HepG2 (cell line): Measurements from ENCODE around the gene STOML1. TPM values are rescaled to one million over a fixed set of nuclear protein-coding genes. Genes with fewer than 3 reads are reported as not detected.

Source experiments
- ATAC-seq: fragments of 200-7000 bp; cut with Tn5 transposase; 3 replicates; pipeline ENCODE4 v1.9.1; 2020; ENCODE audit warnings: mild to moderate bottlenecking, moderate library complexity
- BruUV-seq: library from RNA; stranded (reverse); fragments of 400-500 nt; replicated peaks from 2 replicates; lab custom pipeline; 2021; lab: Mats Ljungman, UMichigan
- CTCF ChIA-PET: fragments of 300-600 bp; formaldehyde crosslinking; extraction: SDS; loops from one replicate; lab custom pipeline; 2021; ENCODE audit warnings: low total read pairs, inconsistent platforms, low intra/inter-chr PET ratio; lab: Yijun Ruan, JAX
- POLR2A ChIA-PET: fragments of 350-600 bp; sonication (Branson Sonifier 250); formaldehyde crosslinking; loops from one replicate; lab custom pipeline; 2020; ENCODE audit warnings: antibody characterized with exemption, inconsistent platforms; lab: Yijun Ruan, JAX
- DNase-seq: peaks from one replicate; pipeline ENCODE4 v3.0.0-alpha.2; 2015; ENCODE audit warnings: low spot score
- FAIRE-seq: peaks from 3 replicates; lab custom pipeline; 2011; peaks lifted over from hg19 to GRCh38; lab: Jason Lieb, UNC
- H2AFZ ChIP-seq: one replicate; pipeline ENCODE4 v1.6.1; 2011; ENCODE audit warnings: low read length, inconsistent platforms
- H3K27ac ChIP-seq: fragments of 300-600 bp; 3 replicates; pipeline ENCODE4 v1.8.0; 2011; ENCODE audit warnings: mixed run types, mild to moderate bottlenecking, mixed read lengths, low read length, inconsistent platforms; ENCODE audit not compliant: insufficient read depth; ENCODE audit errors: extremely low read length
- H3K27me3 ChIP-seq, 2 experiments: fragments of 200-600 bp in 1 of 2; 2 replicates in 1 of 2; 3 replicates in 1 of 2; pipeline versions ENCODE4 v1.6.0 to v1.8.0; 2011; ENCODE audit warnings: low read length in 2 of 2, mild to moderate bottlenecking in 2 of 2, moderate library complexity in 2 of 2, inconsistent platforms in 1 of 2; ENCODE audit not compliant: insufficient read depth in 2 of 2, control insufficient read depth in 1 of 2
- H3K36me3 ChIP-seq, 2 experiments: fragments of 200-600 bp in 1 of 2; replicated peaks in 1 of 2; 2 replicates in 1 of 2; 3 replicates in 1 of 2; pipeline versions ENCODE4 v1.5.1 to v1.8.0; 2011; ENCODE audit warnings: low read length in 2 of 2, inconsistent platforms in 1 of 2; ENCODE audit not compliant: insufficient read depth in 2 of 2, control insufficient read depth in 1 of 2
- H3K4me1 ChIP-seq: 2 replicates; pipeline ENCODE4 v1.5.1; 2012; ENCODE audit warnings: low read length, inconsistent platforms; ENCODE audit not compliant: insufficient read depth
- H3K4me2 ChIP-seq: 2 replicates; pipeline ENCODE4 v1.6.0; 2011; ENCODE audit warnings: low read depth, low read length, inconsistent platforms
- H3K4me3 ChIP-seq, 3 experiments: fragments of 200-600 bp in 1 of 3; sonication (generic), shearing (Covaris generic) in 1 of 3; replicated peaks in 1 of 3; 2 replicates each; pipeline ENCODE4 v1.5.1; 2011 to 2016; ENCODE audit warnings: low read length in 3 of 3, inconsistent platforms in 2 of 3, low read depth in 2 of 3, mild to moderate bottlenecking in 2 of 3, control low read depth in 1 of 3, mixed read lengths in 1 of 3; ENCODE audit not compliant: insufficient read depth in 1 of 3
- H3K79me2 ChIP-seq: one replicate; pipeline ENCODE4 v1.6.1; 2011; ENCODE audit warnings: low read length, inconsistent platforms; ENCODE audit not compliant: insufficient read depth
- H3K9ac ChIP-seq: 2 replicates; pipeline ENCODE4 v1.6.0; 2011; ENCODE audit warnings: mild to moderate bottlenecking, low read depth, low read length, inconsistent platforms; ENCODE audit not compliant: insufficient read depth
- H3K9me3 ChIP-seq: 2 replicates; pipeline ENCODE4 v1.5.1; 2012; ENCODE audit warnings: mild to moderate bottlenecking, low read length
- H4K20me1 ChIP-seq: 2 replicates; pipeline ENCODE4 v1.6.0; 2011; ENCODE audit warnings: inconsistent platforms, mild to moderate bottlenecking, low read length, moderate library complexity; ENCODE audit not compliant: insufficient read depth
- CENPX ChIP-seq: sonication (generic); formaldehyde crosslinking; IDR thresholded peaks from 2 replicates; pipeline ENCODE4 v1.9.0; 2021; ENCODE audit warnings: mild to moderate bottlenecking, missing genetic modification reagents, moderate library complexity
- HNRNPK ChIP-seq: fragments of 200-400 bp; formaldehyde crosslinking; IDR thresholded peaks from 2 replicates; pipeline ENCODE4 v1.6.1; 2018; ENCODE audit warnings: low read length, low read depth, moderate library complexity, mild to moderate bottlenecking; ENCODE audit not compliant: poor library complexity, severe bottlenecking
- ISL2 ChIP-seq: sonication (generic); formaldehyde crosslinking; IDR thresholded peaks from 2 replicates; pipeline ENCODE4 v1.5.0; 2020; ENCODE audit warnings: missing genetic modification reagents
- MIER3 ChIP-seq: IDR thresholded peaks from 2 replicates; pipeline ENCODE4 v1.6.1; 2016; ENCODE audit warnings: missing compliant biosample characterization, borderline replicate concordance
- RFX5 ChIP-seq: IDR thresholded peaks from 2 replicates; pipeline ENCODE4 v1.6.1; 2011; ENCODE audit warnings: low read depth, low read length, improper control_type of control experiment
- RORA ChIP-seq: sonication (generic); formaldehyde crosslinking; IDR thresholded peaks from 2 replicates; pipeline ENCODE4 v1.5.0; 2020; ENCODE audit warnings: mild to moderate bottlenecking, missing genetic modification reagents, moderate library complexity
- SOX5 ChIP-seq: IDR thresholded peaks from 2 replicates; pipeline ENCODE4 v1.6.1; 2016; ENCODE audit warnings: borderline replicate concordance
- ZFYVE20 ChIP-seq: sonication (generic); formaldehyde crosslinking; IDR thresholded peaks from 2 replicates; pipeline ENCODE4 v1.8.0; 2023; ENCODE audit warnings: low read depth, mild to moderate bottlenecking, moderate library complexity, missing genetic modification reagents, borderline replicate concordance
- ZNF441 ChIP-seq: sonication (generic); formaldehyde crosslinking; IDR thresholded peaks from 2 replicates; pipeline ENCODE4 v1.7.0; 2021; ENCODE audit warnings: missing genetic modification reagents, borderline replicate concordance
- ZNF777 ChIP-seq: sonication (generic); formaldehyde crosslinking; IDR thresholded peaks from 2 replicates; pipeline ENCODE4 v1.4.0; 2020; ENCODE audit warnings: missing genetic modification reagents
- WGBS: methylation state at CpG from one replicate; pipeline ENCODE4 v1.1.6; 2017; ENCODE audit warnings: low lambda C conversion rate; 5-methylcytosine and 5-hydroxymethylcytosine counted together
- in situ Hi-C: cut with HindIII; loops from 2 replicates; pipeline ENCODE4 v1.10.0; 2017; ENCODE audit warnings: low pct_unique_long_range_greater_than_20kb; ENCODE audit not compliant: extremely low pct_ligation_motif_present
- intact Hi-C: fragments of 100-400 bp; cut with micrococcal nuclease; formaldehyde crosslinking; loops from one replicate; pipeline ENCODE4 v1.10.0; 2022; ENCODE audit not compliant: unreplicated experiment
- polyA plus RNA-seq, 8 experiments: library from polyadenylated mRNA; depleted of rRNA in 3 of 8; stranded (reverse) in 7 of 8; unstranded in 1 of 8; fragments of >200 nt; fragmentation: Illumina TruSeq in 4 of 8; extraction: Trizol in 4 of 8; gene quantifications; 2 replicates each; pipeline versions ENCODE4 v1.2.1 to v1.2.3, GENCODE V29; 2011 to 2016; ENCODE audit warnings: low read depth in 4 of 8, missing spikeins in 1 of 8, mixed read lengths in 1 of 8; ENCODE audit not compliant: insufficient read depth in 1 of 8
- total RNA-seq, 5 experiments: library from RNA; depleted of rRNA; stranded (reverse); fragments of >200 nt; fragmentation: Illumina TruSeq; extraction: Trizol; gene quantifications; 2 replicates each; pipeline ENCODE4 v1.2.3, GENCODE V29; 2016; ENCODE audit warnings: low read depth in 1 of 5
- TF ChIP-seq, protein P1 (sequence below): sonication (generic); formaldehyde crosslinking; IDR thresholded peaks from 2 replicates; pipeline ENCODE4 v1.4.0; 2020; ENCODE audit warnings: missing genetic modification reagents
- TF ChIP-seq, protein P2 (sequence below): sonication (generic); formaldehyde crosslinking; conservative IDR thresholded peaks from 2 replicates; pipeline ENCODE4 v1.4.0; 2020; ENCODE audit warnings: missing genetic modification reagents

Gene STOML1
- total and polyA plus RNA-seq, 2 of the 13 experiments (the other 11 are each of a cell fraction or from before 2014, with no cell fraction given) = 3.5 to 3.7 TPM

DNA sequence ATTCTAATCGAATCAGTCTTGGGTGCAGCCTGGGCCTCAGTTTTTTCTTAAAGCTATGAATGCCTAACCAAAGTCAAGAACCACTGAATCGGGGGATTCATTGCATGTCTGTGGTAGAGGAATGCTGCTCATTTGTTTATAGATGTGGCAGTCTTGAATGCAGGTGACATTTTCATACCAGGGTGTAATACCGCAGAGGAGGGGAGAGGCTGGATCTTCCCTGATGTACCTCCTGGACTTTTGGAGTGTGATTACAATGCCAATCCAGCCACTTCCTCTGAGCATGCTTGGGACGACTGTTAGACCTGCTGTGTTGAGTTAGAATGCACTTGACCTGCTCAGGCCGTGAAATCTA is 47.5 kb upstream of the STOML1 start:
- no peak overlapping the region for H3K9ac ChIP-seq
- no peak overlapping the region for H3K4me3 ChIP-seq
- BruUV-seq = no TSS peak
- no peaks in the 10 kb centered on the region for H4K20me1 ChIP-seq
- TF ChIP-seq RORA (CRISPR knock-in tag) = no peak
- TF ChIP-seq ISL2 (CRISPR knock-in tag) = no peak
- no peak for TF ChIP-seq ZNF441 (CRISPR knock-in tag)
- no peak for TF ChIP-seq CENPX (CRISPR knock-in tag)
- TF ChIP-seq, protein P1, sequence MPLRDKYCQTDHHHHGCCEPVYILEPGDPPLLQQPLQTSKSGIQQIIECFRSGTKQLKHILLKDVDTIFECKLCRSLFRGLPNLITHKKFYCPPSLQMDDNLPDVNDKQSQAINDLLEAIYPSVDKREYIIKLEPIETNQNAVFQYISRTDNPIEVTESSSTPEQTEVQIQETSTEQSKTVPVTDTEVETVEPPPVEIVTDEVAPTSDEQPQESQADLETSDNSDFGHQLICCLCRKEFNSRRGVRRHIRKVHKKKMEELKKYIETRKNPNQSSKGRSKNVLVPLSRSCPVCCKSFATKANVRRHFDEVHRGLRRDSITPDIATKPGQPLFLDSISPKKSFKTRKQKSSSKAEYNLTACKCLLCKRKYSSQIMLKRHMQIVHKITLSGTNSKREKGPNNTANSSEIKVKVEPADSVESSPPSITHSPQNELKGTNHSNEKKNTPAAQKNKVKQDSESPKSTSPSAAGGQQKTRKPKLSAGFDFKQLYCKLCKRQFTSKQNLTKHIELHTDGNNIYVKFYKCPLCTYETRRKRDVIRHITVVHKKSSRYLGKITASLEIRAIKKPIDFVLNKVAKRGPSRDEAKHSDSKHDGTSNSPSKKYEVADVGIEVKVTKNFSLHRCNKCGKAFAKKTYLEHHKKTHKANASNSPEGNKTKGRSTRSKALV (CRISPR knock-in tag) = no peak
- no peak for TF ChIP-seq MIER3 (CRISPR knock-in tag)
- TF ChIP-seq ZFYVE20 (CRISPR knock-in tag) = no peak
- TF ChIP-seq ZNF777 (CRISPR knock-in tag) = no peak
- no peak for TF ChIP-seq SOX5
- TF ChIP-seq, protein P2, sequence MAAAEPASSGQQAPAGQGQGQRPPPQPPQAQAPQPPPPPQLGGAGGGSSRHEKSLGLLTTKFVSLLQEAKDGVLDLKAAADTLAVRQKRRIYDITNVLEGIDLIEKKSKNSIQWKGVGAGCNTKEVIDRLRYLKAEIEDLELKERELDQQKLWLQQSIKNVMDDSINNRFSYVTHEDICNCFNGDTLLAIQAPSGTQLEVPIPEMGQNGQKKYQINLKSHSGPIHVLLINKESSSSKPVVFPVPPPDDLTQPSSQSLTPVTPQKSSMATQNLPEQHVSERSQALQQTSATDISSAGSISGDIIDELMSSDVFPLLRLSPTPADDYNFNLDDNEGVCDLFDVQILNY (CRISPR knock-in tag) = no peak
- no peak for TF ChIP-seq HNRNPK
- no peak for TF ChIP-seq RFX5
- intact Hi-C loops (no loop called here), in situ Hi-C loops (loop anchor here (5.0 kb wide), 1 partner anchor 72 kb away; no protein-coding TSS in a partner anchor)
- H3K4me2 ChIP-seq = no peak overlapping the region
- CTCF ChIA-PET = no interaction called here
- H3K27me3 ChIP-seq = 0 out of 5 replicates have a peak, but pooled peaks cover 1 to 6% of the 10 kb centered on the region in 2 experiments
- DNase-seq (no peak), FAIRE-seq (no peak), ATAC-seq (no peak)
- no peaks in the 10 kb centered on the region for H3K4me1 ChIP-seq
- no peaks in the 10 kb centered on the region for H3K9me3 ChIP-seq
- WGBS = 24% methylated on average over 4 of the region's 5 CpGs
- H3K79me2 ChIP-seq = no peaks in the 10 kb centered on the region
- H3K36me3 ChIP-seq = peaks cover 1 to 7% of the 10 kb centered on the region in 2 experiments; a peak in 2 of 5 replicates
- H2AFZ ChIP-seq = no peak overlapping the region
- H3K27ac ChIP-seq = no peak overlapping the region
- POLR2A ChIA-PET = no interaction called here
